ENCODE results near the gene GTPBP4.
"Not testable (repeated sequence)": the region's sequence is repeated elsewhere in the genome, so short reads cannot be mapped to it uniquely, and the experiment has no call there.

The GTPBP4 gene

DNA sequence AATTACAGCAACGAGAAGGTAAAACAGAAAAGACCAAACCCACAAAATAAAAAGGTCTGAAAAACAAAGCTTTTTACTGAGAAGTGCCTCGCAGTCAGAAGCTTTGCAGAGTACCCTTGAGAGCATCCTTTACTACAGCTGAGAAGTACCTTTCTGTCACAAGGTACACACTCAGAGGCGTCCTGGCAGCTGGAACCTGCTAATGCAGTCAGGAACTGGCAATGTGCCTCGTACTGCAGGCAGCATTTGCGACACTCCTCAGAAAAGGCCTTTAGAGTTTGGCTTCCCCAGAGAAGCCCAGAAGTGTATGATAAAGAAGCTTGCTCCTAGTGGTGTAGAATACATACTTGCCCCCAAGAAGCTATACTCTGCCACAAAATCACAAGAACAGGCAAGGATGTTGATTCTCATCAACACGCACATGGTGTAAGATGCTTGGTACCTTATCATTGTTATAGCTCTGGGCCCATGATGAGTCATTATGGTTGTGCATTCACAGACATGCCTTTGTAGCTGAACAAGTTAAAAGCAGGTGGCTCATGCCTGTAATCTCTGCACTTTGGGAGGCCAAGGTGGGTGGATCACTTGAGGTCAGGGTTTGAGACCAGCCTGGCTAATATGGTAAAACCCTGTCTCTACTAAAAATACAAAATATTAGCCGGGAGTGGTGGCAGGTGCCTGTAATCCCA is 2.0 kb upstream of the GTPBP4 start:
- no peak overlapping the region for H3K4me3 ChIP-seq

DNA sequence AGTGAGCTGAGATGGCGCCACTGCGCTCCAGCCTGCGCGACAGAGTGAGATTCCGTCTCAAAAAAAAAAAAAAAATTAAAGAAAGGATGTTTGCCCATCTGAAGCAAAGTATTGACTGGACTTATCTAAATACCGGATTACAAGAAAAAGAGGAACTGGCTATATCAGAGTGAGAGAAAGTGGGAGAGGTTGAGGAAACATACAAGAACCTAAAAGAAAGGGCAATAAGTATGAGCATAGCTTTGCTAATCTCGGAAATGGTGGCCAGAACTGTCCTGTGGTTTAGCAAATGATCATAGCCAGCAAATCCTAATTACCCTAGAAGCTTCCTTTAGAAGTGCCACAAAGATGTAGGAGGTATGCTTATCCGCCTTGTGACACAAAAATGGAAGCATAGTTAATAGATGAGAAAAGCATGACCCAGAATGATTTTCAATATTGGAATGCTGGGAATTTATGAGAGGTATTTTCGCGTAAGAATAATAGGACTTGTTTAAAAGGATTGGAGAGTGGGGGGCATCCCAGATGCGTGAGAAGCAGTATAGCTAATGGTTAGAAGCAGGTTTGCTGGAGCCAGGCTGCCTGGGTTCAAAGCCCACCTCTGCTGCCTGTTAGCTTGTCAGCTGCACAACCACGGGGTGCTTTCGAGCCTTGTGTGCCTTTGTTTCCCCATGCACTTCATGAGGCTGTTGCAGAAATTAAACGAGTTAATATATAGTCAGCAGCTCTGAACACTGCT is 1.2 kb upstream of the GTPBP4 start:
- H3K4me3 ChIP-seq, result peak overlapping the region; percentile 77 to 100 (median 93)
- peak overlapping the region in 19 of 21 experiments; percentile 93 to 99 (median 97) for H3K27ac ChIP-seq

More for the DNA sequence above, 2.0 kb upstream of the GTPBP4 start:
- H3K27ac ChIP-seq, result peak overlapping the region in 6 of 21 experiments; percentile 14 to 98 (median 94)

DNA sequence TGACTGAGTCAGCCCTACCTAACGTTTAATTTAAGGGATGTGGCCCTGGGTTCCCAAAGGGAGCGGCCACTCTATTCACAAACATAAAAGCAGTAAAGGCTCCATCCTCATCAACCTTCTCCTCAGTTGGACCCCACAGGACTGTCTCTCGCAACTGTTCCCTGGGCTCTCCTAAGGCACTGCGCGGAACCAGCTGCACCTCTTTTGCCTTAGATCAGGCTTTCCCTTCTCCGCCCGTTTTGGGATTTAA is 689 bp upstream of the GTPBP4 start:
- H3K4me3 ChIP-seq, result peak overlapping the region; percentile 77 to 100 (median 93)
- peak overlapping the region; percentile 89 to 99 (median 97) for H3K27ac ChIP-seq

DNA sequence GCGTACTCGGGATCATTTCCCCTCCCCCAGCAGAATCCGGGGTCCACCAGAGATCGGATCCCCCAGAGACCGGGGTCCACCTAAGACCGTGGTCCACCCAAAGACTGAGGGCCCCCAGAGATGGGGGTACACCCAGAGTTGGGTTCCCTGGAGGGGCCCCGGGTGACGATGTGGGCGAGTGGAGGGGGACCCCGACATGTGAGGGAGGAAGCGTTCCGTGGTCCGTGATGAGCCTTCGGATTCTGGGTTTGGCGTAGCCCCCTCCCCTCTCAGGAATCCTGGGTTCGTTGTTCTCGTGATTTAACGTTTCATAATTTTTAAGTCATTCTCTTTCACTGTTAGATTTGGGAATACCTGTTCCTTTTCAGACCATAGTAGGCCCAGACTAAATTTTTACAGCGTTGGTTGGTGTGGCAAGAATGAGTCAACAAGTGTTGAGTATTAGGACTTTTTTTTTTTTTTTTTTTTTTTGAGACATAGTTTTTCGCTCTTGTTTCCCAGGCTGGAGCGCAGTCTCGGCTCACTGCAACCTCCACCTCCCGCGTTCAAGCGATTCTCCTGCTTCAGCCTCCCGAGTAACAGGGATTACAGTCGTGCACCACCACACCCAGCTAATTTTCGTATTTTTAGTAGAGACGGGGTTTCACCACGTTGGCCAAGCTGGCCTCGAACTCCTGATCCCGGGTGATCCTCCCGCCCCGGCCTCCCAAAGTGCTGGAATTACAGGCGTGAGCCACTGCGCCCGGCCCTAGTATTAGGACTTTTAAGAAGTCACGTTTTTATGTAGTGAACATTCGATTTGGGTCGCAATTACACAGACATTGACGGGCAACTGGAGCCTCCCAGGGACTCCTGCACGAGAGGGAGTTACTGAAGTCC is 672 bp downstream of the GTPBP4 start:
- H3K4me3 ChIP-seq, result peak overlapping the region; percentile 77 to 100 (median 93)
- peak overlapping the region; percentile 91 to 99 (median 97) for H3K27ac ChIP-seq

DNA sequence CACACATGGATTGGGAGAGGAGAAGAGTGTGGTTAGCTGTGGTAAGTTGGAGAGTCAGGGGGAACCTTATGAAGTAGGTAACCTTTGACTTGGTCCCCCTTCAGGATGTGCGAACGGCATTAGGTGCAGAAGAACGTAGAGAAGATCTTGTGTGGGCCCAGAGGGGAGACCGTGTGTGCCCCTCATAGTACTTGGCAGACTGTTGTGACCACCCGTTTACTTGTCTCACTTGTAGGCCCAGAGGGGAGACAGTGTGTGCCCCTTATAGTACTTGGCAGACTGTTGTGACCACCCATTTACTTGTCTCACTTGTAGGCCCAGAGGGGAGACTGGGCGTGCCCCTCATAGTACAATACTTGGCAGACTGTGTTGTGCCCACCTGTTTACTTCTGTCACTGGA is 2.6 kb downstream of the GTPBP4 start:
- Histone ChIP-seq H3K4me3 (no peak overlapping the region), H3K27ac (no peak overlapping the region)

DNA sequence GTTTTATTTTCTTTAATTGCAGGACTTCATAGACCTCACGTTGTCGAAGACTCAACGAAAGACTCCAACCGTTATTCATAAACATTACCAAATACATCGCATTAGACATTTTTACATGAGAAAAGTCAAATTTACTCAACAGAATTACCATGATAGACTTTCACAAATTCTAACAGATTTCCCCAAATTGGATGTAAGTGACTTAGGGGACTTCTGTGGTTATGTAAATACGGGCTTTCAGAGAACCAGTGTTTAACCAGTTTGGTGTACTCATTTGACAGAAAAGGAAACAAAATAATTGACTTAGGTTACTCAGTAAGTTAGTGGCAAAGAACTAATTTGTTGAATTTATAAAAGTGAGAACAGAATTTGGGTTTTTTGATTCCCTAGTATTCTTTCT is 4.2 kb downstream of the GTPBP4 start:
- no peak overlapping the region for H3K27ac ChIP-seq

DNA sequence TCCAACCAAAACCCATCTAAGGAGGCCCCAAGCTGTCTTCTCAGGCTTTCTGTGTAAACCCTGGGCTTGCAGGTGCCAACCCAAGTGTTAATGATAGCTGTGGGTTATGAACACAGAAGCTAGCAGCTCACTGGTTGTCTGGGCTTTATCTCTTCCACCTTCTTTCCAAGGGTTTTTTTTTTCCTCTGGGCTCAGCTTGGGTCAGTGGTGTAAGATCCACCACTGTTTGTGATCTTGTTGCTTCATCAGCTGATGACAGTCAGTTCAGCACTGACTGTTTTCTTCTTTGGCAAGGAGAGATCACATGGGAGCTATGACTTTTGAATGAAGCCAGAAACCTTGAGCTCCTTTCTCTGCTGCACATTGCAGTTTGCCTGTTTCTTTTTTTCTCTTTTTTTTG is 4.6 kb downstream of the GTPBP4 start:
- no peak overlapping the region for H3K27ac ChIP-seq

More for the DNA sequence above, 4.2 kb downstream of the GTPBP4 start:
- no peak overlapping the region for H3K4me3 ChIP-seq

DNA sequence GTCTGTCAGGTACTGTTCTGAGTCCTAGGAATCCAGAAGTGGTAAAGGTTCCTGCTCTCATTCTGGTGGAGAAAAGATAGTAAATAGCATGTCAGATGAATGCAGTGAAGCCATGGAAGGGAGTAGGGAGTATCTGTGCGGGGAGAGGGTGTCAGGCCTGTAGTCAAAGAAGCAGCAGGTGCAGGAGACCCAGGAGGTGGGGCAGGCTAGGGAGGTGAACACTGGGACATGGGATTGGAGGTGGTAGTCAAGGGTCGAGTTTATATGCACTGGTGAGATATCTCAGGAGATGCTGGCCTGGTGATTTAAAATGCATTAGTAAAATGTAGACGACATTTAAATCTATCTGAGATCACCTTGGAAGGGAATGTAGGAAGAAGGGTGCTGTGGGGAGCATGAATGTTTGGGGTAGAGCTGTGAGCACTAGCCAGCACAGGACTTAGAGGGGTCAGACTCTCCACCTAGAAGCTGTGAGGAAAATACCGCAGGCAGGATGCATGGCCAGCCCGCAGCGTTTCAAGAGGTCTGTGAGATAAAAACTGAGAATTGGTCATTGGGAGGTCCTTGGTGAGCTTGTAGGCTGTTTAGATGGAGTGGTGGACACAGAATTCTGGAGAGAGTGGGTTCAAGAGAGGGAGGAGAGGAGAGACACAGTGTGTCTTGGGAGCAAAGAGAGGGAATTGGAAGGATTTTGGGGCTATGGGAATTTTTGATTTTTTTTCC is 6.8 kb downstream of the GTPBP4 start:
- Histone ChIP-seq H3K27ac (no peak overlapping the region), H3K4me3 (no peak overlapping the region)

More for the DNA sequence above, 4.6 kb downstream of the GTPBP4 start:
- no peak overlapping the region for H3K4me3 ChIP-seq

DNA sequence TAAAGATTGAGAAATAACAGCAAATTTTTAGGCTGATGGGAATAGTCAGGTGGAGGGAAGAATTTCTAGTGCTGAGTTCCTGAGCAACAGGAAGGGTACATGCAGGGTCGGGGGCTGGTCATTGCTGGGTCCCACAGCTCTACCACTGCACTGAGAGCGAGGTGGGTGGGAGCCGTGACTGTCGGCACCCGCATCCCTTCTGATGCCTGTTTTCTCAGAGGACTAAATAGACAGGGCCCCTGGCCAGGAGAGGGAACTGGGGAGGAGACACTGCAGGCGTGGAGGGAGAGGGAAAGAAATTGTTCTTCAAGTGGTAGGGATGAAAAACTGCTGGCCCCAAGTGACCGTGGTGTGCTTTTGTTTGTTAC is 7.3 kb downstream of the GTPBP4 start:
- H3K4me3 ChIP-seq, result no peak overlapping the region
- no peak overlapping the region for H3K27ac ChIP-seq

DNA sequence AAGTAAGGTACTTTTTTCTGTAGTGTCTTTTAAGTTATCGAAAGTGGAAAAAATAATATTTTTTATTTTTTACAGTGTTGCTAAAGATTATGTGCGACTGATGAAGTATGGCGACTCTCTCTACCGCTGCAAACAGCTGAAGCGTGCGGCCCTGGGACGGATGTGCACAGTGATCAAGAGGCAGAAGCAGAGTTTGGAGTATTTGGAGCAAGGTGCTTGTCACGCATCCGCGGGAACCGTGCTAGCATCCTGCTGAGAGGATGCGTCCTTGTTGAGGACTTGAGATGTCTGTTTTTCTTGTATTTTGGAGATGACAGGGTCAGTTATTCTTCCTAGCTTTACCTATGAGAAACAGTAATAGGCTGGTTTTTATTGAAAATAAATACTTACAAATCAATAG is 7.8 kb downstream of the GTPBP4 start:
- Histone ChIP-seq H3K27ac (no peak overlapping the region), H3K4me3 (no peak overlapping the region)

DNA sequence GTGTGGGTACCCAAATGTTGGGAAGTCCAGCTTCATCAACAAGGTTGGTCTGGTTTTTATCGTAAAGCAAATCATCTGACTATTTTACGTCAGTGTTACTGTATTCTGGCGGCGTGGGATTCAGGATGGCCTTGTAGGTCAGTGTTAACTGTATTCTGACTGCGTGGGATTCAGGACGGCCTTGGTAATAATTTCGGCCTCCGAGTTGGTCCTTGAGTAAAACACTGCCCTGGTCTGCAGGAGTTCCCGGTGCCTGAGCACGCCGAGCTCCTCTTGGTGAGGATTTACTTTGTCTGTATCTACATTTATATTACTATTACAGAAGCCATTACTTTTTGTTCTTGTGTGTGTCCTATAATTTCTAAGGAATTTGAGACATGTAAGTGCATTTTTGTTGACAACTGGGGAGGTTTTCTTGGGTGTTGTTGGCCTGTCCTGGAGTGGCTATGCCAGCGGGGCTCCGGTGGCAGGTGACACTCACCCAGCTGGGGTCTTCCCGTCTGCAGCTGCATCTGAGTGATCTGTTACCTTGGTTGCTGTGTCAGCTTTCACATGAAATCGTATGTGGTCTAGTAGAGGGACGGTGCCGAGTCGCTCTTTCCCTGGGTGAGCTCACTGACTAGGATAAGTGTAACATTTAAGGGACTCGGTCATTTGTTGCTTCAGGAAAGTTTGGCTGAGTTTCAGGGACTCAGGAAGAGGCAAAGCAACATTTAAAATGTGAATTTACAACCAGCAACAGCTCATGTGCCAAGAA is 9.2 kb downstream of the GTPBP4 start:
- Histone ChIP-seq H3K27ac (no peak overlapping the region), H3K4me3 (no peak overlapping the region)

DNA sequence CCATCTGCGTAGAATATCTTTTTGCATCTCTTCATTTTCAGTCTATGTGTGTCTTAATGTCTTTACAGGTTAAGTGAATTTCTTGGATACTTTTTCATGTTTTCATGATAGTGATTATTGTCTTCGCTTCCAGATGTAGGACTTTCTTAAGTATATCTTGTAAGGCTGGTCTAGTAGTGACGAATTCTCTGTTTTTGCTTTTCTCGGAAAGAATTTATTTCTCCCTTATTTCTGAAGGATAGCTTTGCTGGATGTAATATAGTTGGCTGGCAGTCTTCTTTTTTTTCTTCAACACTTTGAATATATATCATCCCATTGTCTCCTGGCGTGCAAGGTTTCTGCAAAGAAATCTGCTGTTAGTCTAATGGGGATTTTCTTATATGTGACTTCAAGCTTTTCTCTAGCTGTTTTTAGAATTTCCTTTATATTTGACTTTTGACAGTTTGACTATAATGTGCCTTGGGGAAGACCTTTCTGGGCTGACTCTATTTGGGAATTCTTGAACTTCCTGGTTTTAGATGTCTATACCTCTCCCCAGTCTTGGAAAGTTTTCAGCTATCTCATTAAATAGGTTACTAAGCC is 14.3 kb downstream of the GTPBP4 start:
- no peak overlapping the region for H3K4me3 ChIP-seq
- H3K27ac ChIP-seq, result no peak overlapping the region

DNA sequence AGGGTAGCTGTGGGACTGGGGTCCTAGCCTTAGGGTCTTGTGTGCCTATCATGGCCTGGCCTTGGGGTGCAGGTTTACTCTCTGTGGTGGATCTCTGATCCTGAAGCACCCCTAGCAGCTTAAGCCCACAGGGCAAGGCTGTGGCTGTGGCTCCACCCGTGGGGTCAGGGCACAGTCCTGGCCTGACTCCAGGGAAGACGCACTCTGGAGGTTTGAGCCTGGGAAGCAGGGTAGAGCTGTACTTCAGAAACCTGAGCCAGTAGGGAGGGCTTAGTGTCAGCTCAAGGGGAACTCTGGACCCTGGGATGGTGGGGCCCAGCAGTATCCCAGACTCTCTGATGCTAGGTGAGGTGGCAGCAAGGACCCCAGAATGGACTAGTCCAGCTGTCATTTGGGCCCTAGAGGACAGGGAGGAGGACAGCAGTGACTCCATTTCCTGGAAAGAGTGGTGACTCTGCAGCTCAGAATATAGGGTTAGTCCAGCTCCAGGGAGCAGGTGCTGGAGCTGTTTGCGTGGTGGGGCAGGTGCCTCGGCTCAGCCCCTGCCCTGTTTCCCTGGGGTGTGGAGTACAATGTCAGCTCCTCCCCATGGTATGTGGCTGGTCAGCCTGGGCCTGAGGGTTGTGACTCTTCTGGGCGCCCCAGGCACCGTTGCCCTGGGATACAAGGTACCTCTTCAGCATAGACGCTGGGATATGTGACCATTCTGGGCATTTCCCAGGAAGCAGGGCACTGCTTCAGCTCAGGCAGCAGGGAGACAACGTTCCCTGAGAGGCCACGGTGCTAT is 15.8 kb downstream of the GTPBP4 start:
- H3K4me3 ChIP-seq, result no peak overlapping the region
- no peak overlapping the region for H3K27ac ChIP-seq

DNA sequence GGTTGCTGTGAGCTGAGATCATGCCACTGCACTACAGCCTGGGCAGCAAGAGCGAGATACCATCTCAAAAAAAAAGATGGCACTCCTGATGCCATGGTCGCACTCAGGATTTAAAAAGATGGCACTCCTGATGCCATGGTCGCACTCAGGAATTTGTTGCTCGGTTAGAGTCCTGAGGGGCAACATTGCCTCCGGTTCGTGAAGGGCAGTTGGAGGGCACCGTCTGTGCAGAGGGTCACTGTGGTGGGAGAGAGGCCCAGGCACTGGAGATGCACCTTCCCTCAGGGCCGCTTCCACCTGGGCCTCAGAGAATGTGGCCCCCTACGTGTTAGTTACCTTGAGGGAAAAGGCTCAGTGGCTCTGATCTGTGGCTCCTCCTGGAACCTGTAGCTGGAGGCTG is 18.3 kb downstream of the GTPBP4 start:
- no peak overlapping the region for H3K27ac ChIP-seq

DNA sequence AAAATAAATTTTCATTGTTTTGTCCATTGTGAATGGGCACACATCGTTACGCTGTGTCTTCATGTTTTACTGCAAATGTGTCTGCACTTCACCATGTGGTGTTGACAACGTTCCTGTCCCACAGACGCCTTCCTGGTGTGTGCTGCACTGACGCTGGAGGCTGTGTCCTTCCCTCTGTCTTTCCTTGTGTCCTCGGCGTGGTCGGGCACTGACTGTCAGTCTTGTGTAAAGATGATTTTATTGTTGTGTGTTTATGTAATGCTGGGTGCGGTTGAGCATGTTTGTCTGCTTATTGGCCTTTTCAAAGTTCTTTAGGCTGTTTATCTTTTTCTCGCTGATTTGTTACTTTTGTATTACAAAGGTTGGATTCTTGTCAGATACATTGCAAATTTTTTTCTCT is 19.3 kb downstream of the GTPBP4 start:
- no peak overlapping the region for H3K27ac ChIP-seq

More for the DNA sequence above, 18.3 kb downstream of the GTPBP4 start:
- H3K4me3 ChIP-seq, result no peak overlapping the region

DNA sequence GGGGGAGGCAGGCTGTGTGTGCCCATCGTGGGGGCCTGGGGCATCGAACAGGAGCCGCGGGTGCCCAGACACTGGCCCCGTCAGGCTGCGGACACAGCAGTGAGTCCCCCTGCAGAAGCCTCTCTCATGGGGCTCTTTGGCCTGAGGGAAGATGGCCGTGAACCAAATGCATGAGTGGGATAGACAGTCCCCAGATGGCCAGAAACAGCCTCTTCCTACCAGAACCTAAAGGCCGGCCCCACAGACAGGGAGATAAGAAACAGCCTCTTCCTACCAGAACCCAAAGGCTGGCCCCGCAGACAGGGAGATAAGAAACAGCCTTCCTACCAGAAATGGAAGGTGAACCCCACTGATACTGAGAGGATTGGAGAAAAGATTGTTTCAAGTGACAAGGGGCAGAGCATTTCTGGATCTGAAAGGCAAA is 20.8 kb downstream of the GTPBP4 start:
- Histone ChIP-seq H3K27ac (no peak overlapping the region), H3K4me3 (no peak overlapping the region)

More for the DNA sequence above, 19.3 kb downstream of the GTPBP4 start:
- no peak overlapping the region for H3K4me3 ChIP-seq

DNA sequence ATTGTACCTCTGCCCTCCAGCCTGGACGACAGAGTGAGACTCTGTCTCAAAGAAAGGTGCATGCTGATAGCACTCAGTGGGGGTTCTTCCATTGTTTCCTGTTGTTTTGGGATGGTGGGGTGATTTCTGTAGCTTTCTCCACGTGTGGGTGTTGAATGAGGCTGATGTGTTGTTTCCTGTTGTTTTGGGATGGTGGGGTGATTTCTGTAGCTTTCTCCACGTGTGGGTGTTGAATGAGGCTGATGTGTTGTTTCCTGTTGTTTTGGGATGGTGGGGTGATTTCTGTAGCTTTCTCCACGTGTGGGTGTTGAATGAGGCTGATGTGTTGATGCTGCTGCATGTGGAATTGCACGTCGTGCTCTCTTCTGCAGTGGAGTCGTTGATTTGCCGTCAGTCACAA is 21.7 kb downstream of the GTPBP4 start:
- H3K27ac ChIP-seq, H3K4me3 ChIP-seq: not testable (repeated sequence)

DNA sequence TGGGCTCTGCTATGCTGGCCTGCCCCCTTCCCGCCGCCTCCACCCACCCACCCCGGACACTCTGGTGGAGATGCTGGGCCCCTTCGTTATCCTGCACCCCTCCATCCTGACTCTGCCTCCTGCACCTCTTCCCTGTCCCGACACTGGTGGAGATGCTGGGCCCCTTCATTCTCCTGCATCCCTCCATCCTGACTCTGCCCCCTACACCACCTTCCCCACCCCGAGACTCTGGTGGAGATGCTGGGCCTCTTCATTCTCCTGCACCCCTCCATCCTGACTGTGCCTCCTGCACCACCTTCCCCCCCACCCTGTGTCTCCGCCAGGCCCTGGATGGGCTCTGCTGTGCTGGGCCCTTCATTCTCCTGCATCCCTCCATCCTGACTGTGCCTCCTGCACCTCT is 22.5 kb downstream of the GTPBP4 start:
- Histone ChIP-seq H3K4me3 (no peak overlapping the region), H3K27ac (peak overlapping the region in 1 of 21 experiments; percentile 61)
